K562 (cell line): ENCODE results near the gene GOLGA6D. TPM values are rescaled to one million over a fixed set of nuclear protein-coding genes. Genes with fewer than 3 reads are reported as not detected.

Experiments
- ATAC-seq: fragments of 200-7000 bp; cut with Tn5 transposase; 3 replicates; pipeline ENCODE4 v1.9.1; 2020; ENCODE audit warnings: moderate library complexity
- BruUV-seq: library from RNA; stranded (reverse); fragments of 400-500 nt; replicated peaks from 2 replicates; lab custom pipeline; 2021; lab: Mats Ljungman, UMichigan
- CTCF ChIA-PET: fragments of 300-600 bp; formaldehyde crosslinking; extraction: SDS; loops from one replicate; lab custom pipeline; 2021; ENCODE audit warnings: low intra/inter-chr PET ratio; lab: Yijun Ruan, JAX
- POLR2A ChIA-PET: fragments of 300-600, 350-650 bp; sonication (Branson Sonifier 250); formaldehyde crosslinking; extraction: SDS; loops from one replicate; lab custom pipeline; 2021; ENCODE audit warnings: antibody characterized with exemption, inconsistent platforms; lab: Yijun Ruan, JAX
- DNase-seq, 4 experiments: peaks; one replicate each; pipeline versions ENCODE4 v3.0.0 to v3.0.0-alpha.2; 2011 to 2018; ENCODE audit warnings: low spot score in 3 of 4, mixed read lengths in 3 of 4; ENCODE audit errors: extremely low read depth in 1 of 4
- FAIRE-seq: peaks from 2 replicates; lab custom pipeline; 2011; peaks lifted over from hg19 to GRCh38; lab: Jason Lieb, UNC
- H2AFZ ChIP-seq: 2 replicates; pipeline ENCODE4 v1.6.0; 2011; ENCODE audit warnings: low read depth, low read length, control low read depth, inconsistent platforms
- H3K27ac ChIP-seq: fragments of 200-600 bp; 3 replicates; pipeline ENCODE4 v1.8.0; 2011; ENCODE audit warnings: low read depth, mild to moderate bottlenecking, control low read depth, inconsistent platforms, low read length, moderate library complexity, mixed read lengths; ENCODE audit errors: extremely low read depth
- H3K27me3 ChIP-seq, 2 experiments: fragments of 300-600 bp in 1 of 2; 2 replicates in 1 of 2; 3 replicates in 1 of 2; pipeline versions ENCODE4 v1.6.0 to v1.8.0; 2011; ENCODE audit warnings: inconsistent platforms in 2 of 2, low read length in 2 of 2, mild to moderate bottlenecking in 1 of 2, mixed read lengths in 1 of 2, moderate library complexity in 1 of 2; ENCODE audit not compliant: control insufficient read depth in 2 of 2, insufficient read depth in 2 of 2
- H3K36me3 ChIP-seq: fragments of 300-600 bp; 3 replicates; pipeline ENCODE4 v1.8.0; 2011; ENCODE audit warnings: mild to moderate bottlenecking, low read length, inconsistent platforms; ENCODE audit not compliant: control insufficient read depth, insufficient read depth
- H3K4me1 ChIP-seq, 2 experiments: fragments of 200-600 bp in 1 of 2; replicated peaks in 1 of 2; 2 replicates in 1 of 2; 3 replicates in 1 of 2; pipeline versions ENCODE4 v1.5.1 to v1.8.0; 2011; ENCODE audit warnings: inconsistent platforms in 2 of 2, low read length in 2 of 2, mild to moderate bottlenecking in 1 of 2, mixed read lengths in 1 of 2, moderate library complexity in 1 of 2; ENCODE audit not compliant: control insufficient read depth in 2 of 2, insufficient read depth in 2 of 2
- H3K4me2 ChIP-seq: 2 replicates; pipeline ENCODE4 v1.6.1; 2011; ENCODE audit warnings: low read length, control low read depth, inconsistent platforms, mixed read lengths; ENCODE audit not compliant: insufficient read depth
- H3K4me3 ChIP-seq: fragments of 200-600 bp; sonication (generic), shearing (Covaris generic); 2 replicates; pipeline ENCODE4 v1.5.1; 2016; ENCODE audit warnings: control low read depth, inconsistent platforms
- H3K79me2 ChIP-seq: fragments of 200-600 bp; 3 replicates; pipeline ENCODE4 v1.8.0; 2011; ENCODE audit warnings: low read length, inconsistent platforms; ENCODE audit not compliant: control insufficient read depth, insufficient read depth
- H3K9ac ChIP-seq, 2 experiments: 2 replicates each; pipeline versions ENCODE4 v1.6.0 to v1.6.1; 2011; ENCODE audit warnings: low read depth in 2 of 2, low read length in 2 of 2, control low read depth in 1 of 2, inconsistent platforms in 1 of 2, mild to moderate bottlenecking in 1 of 2, mixed read lengths in 1 of 2; ENCODE audit not compliant: insufficient read depth in 1 of 2
- H3K9me1 ChIP-seq: one replicate; pipeline ENCODE4 v1.6.0; 2011; ENCODE audit warnings: inconsistent platforms, mild to moderate bottlenecking, low read length, moderate library complexity; ENCODE audit not compliant: control insufficient read depth, insufficient read depth
- H3K9me3 ChIP-seq: replicated peaks from 2 replicates; pipeline ENCODE4 v1.5.1; 2011; ENCODE audit warnings: low read depth, low read length, inconsistent platforms; ENCODE audit not compliant: control insufficient read depth, insufficient read depth
- H4K20me1 ChIP-seq: replicated peaks from 2 replicates; pipeline ENCODE4 v1.6.1; 2011; ENCODE audit warnings: low read length, inconsistent platforms, mixed read lengths; ENCODE audit not compliant: control insufficient read depth, insufficient read depth
- KLF6 ChIP-seq: fragments of 250-450 bp; sonication (Bioruptor Pico); IDR thresholded peaks from 2 replicates; pipeline ENCODE4 v1.4.0; 2020; ENCODE audit warnings: mild to moderate bottlenecking, moderate library complexity, borderline replicate concordance
- POLR3G ChIP-seq: IDR thresholded peaks from 2 replicates; pipeline ENCODE4 v1.6.1; 2011; ENCODE audit not compliant: insufficient read length, insufficient replicate concordance; ENCODE audit errors: extremely low read depth
- SETDB1 ChIP-seq: IDR thresholded peaks from one replicate; pipeline ENCODE4 v1.6.1; 2012; ENCODE audit warnings: low read length, control low read depth, inconsistent platforms
- ZNF12 ChIP-seq: sonication (generic); formaldehyde crosslinking; IDR thresholded peaks from 2 replicates; pipeline ENCODE4 v1.4.0; 2020; ENCODE audit warnings: mild to moderate bottlenecking, missing genetic modification reagents
- WGBS: fragments of 100-300 bp; shearing (Covaris generic); methylation state at CpG from one replicate; pipeline ENCODE4 v1.1.6; 2016; ENCODE audit warnings: low coverage, mixed read lengths; ENCODE audit not compliant: insufficient coverage; ENCODE audit errors: missing lambda C conversion rate; 5-methylcytosine and 5-hydroxymethylcytosine counted together
- in situ Hi-C: fragments of 300-500 bp; cut with MboI; formaldehyde crosslinking; loops from 4 replicates; pipeline ENCODE4 v1.15.0; 2018; ENCODE audit warnings: inconsistent platforms, mixed read lengths
- intact Hi-C: fragments of 100-400 bp; cut with micrococcal nuclease; formaldehyde crosslinking; loops from 2 replicates; pipeline ENCODE4 v1.14.2; 2022
- polyA plus RNA-seq, 8 experiments: library from polyadenylated mRNA; depleted of rRNA in 4 of 8; stranded (reverse) in 5 of 8; unstranded in 3 of 8; fragments of >200 nt; fragmentation: Nextera tagmentation in 2 of 8; fragmentation: Illumina TruSeq in 1 of 8; extraction: Ambion mirVana in 2 of 8; extraction: Trizol in 1 of 8; gene quantifications; 2 replicates each; pipeline versions ENCODE4 v1.2.1 to v1.2.3, GENCODE V29; 2011 to 2014; ENCODE audit warnings: inconsistent platforms in 1 of 8, missing spikeins in 1 of 8
- total RNA-seq, 7 experiments: library from RNA; depleted of rRNA in 6 of 7; stranded (reverse); fragments of >200 nt in 6 of 7; fragmentation: Illumina TruSeq in 2 of 7; extraction: Trizol in 2 of 7; gene quantifications; 2 replicates each; pipeline versions ENCODE4 v1.2.1 to v1.2.3, GENCODE V29; 2011 to 2021; ENCODE audit warnings: low replicate concordance in 1 of 7
- TF ChIP-seq, protein P1 (sequence below): fragments of 250-450 bp; sonication (Bioruptor Pico); IDR thresholded peaks from 2 replicates; pipeline ENCODE4 v1.5.0; 2021; ENCODE audit warnings: mild to moderate bottlenecking, moderate library complexity

The GOLGA6D gene
- total and polyA plus RNA-seq, 9 of the 15 experiments (the other 6 are each of a cell fraction or from before 2014, with no cell fraction given) = not detected

DNA sequence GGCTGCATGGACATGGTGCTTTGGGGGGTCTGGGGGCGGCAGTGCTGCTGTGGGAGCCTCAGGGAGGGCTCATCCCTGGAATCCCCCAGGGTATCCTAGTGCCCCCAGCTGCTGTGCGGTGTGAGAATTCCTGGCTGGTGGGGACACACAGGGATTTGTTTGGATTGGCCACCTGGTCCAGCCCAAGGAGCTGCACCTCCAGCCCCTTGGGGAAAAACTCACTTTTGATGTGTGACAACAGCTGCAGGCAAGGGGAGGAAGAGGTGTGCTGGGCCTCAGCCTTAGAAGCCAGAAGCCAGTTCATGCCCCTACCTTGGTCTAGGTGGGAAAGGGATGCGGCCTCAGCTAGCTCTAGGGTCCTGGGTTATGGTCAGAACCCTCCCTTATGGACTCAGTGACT is 44.9 kb downstream of the GOLGA6D start:
- intact Hi-C loops = no loop called here
- peaks cover 0 to under 1% of the 10 kb centered on the region in 2 experiments; a peak in 1 of 5 replicates for H3K4me1 ChIP-seq
- no TSS peak for BruUV-seq
- TF ChIP-seq, protein P1, sequence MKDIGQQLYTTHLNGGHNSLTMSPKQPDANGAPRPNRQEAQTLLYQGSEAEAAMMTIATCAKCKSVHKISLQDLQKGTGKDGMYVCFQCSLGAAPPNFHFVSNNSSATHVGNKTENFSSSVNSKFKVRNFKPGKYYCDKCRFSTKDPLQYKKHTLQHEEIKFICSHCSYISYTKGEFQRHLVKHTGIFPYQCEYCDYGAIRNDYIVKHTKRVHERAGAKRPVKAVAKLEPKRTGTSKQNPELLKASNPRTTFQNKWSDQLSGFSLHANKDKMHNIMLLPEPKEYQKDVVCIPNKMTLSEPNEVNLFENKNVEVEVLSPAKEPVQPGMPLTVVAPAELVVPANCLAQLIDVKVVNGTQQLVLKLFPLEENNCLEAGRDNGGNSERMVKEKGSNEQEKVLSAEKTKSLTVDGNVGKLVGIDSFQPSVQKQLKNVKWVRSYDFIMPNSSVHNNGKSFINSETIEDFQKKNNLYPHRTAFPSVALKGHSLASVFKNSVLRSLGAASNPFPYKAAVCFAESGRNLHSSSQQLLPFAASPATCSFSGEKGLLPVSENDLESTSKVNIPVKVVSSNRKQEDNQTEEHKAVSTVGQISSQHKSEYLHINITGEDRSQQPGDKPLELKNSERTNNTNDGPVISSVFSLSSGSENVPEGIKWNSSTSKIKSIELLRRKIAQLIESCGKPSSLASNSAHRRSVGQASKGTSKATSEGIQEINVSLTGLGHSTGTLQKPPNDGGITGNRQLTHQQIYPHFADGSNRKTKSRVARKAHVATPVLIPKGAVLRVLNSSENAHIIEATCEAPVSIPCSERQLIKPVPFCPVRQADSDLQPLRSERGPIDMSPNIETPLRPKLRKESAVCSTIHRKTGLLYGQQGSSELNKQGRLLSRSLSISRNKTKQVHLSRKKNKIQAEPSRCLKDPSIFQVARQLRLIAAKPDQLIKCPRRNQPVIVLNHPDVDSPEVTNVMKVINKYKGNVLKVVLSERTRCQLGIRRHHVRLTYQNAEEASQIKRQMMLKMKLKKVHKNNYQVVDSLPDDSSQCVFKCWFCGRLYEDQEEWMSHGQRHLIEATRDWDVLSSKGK (CRISPR knock-in tag) = no peak
- no peak for TF ChIP-seq ZNF12 (CRISPR knock-in tag)
- TF ChIP-seq KLF6 (CRISPR knock-in tag) = no peak
- no peak for TF ChIP-seq POLR3G
- no peak for TF ChIP-seq SETDB1
- TF ChIP-seq, all 486 proteins: peak for 0
- in situ Hi-C loops = loop anchor here (10.0 kb wide), 1 partner anchor 787 kb away; no protein-coding TSS in a partner anchor
- DNase-seq (no peak), ATAC-seq (no peak), FAIRE-seq (no peak)
- no peaks in the 10 kb centered on the region for H3K36me3 ChIP-seq
- no peaks in the 10 kb centered on the region for H3K27me3 ChIP-seq
- POLR2A ChIA-PET = interaction anchor here (0.6 kb wide), 1 partner anchor 53 kb away, joined by 3 read pairs; no protein-coding TSS in a partner anchor
- WGBS = 29% methylated on average over 3 of the region's 3 CpGs
- no peak overlapping the region for H3K9ac ChIP-seq
- H3K9me3 ChIP-seq = no peaks in the 10 kb centered on the region
- no peak overlapping the region for H3K4me3 ChIP-seq
- H3K27ac ChIP-seq = no peak overlapping the region
- no peaks in the 10 kb centered on the region for H3K9me1 ChIP-seq
- CTCF ChIA-PET = no interaction called here
- H2AFZ ChIP-seq = no peak overlapping the region
- no peak overlapping the region for H3K4me2 ChIP-seq
- H3K79me2 ChIP-seq = no peaks in the 10 kb centered on the region
- no peaks in the 10 kb centered on the region for H4K20me1 ChIP-seq
